ENCODE measurements around the gene RAI14. TPM values are rescaled to one million over a fixed set of nuclear protein-coding genes. Genes with fewer than 3 reads are reported as not detected.
"Not testable (repeated sequence)": the region's sequence is repeated elsewhere in the genome, so short reads cannot be mapped to it uniquely, and the experiment has no call there.

The RAI14 gene
- total and polyA plus RNA-seq, 11 donors = 1.7 to 34.3 (median 10.7) TPM

- DNase-seq (no peak), ATAC-seq (no peak)
- TF ChIP-seq POLR2A (IDR thresholded peaks at IDR 0.05) = no peak
- no peak for TF ChIP-seq CTCF (IDR thresholded peaks at IDR 0.05)
- WGBS, 4 donors = 86 to 90% (median 89%) methylated on average over 8 of the region's 8 CpGs
- H3K9me3 ChIP-seq = no peaks in the 10 kb centered on the region
- H3K4me3 ChIP-seq = no peak overlapping the region
- H3K36me3 ChIP-seq = no peaks in the 10 kb centered on the region
- peaks cover 0 to 8% (median 0%) of the 10 kb centered on the region in 12 donors for H3K4me1 ChIP-seq
- no peaks in the 10 kb centered on the region for H3K27me3 ChIP-seq
- H3K27ac ChIP-seq = no peak overlapping the region
- intact Hi-C loops (cut with DNase I) = no loop called here
These were observed 94.1 kb downstream of the RAI14 start for GRCh38 chr5:34750206-34750605.

GRCh38 chr5:34751807-34752736 is 95.9 kb downstream of the RAI14 start:
- ATAC-seq (peak in 2 of 4 donors; percentile 34 to 91), DNase-seq (peak in 2 of 5 donors; percentile 50 to 65)

GRCh38 chr5:34753236-34753635 is 97.1 kb downstream of the RAI14 start:
- H3K9me3 ChIP-seq; H3K4me3 ChIP-seq; H3K4me1 ChIP-seq; ATAC-seq; H3K36me3 ChIP-seq; intact Hi-C loops (cut with DNase I); DNase-seq; H3K27me3 ChIP-seq; H3K27ac ChIP-seq: not testable (repeated sequence)
- WGBS, 4 donors = 83 to 100% (median 97%) methylated on average over 2 of the region's 2 CpGs

More at GRCh38 chr5:34751807-34752736, 95.9 kb downstream of the RAI14 start:
- WGBS, 4 donors = 74 to 85% (median 82%) methylated on average over 15 of the region's 15 CpGs
- Histone ChIP-seq H3K4me1 (peaks cover 0 to 8% (median 0%) of the 10 kb centered on the region in 12 donors), H3K9me3 (no peaks in the 10 kb centered on the region), H3K27ac (no peak overlapping the region), H3K4me3 (no peak overlapping the region), H3K27me3 (no peaks in the 10 kb centered on the region), H3K36me3 (no peaks in the 10 kb centered on the region)
- TF ChIP-seq CTCF (IDR thresholded peaks at IDR 0.05) = no peak
- TF ChIP-seq POLR2A (IDR thresholded peaks at IDR 0.05) = no peak
- intact Hi-C loops (cut with DNase I) = no loop called here

GRCh38 chr5:34755926-34756325 is 99.8 kb downstream of the RAI14 start:
- Histone ChIP-seq H3K4me1 (peaks cover 0 to 8% (median 0%) of the 10 kb centered on the region in 12 donors), H3K4me3 (no peak overlapping the region), H3K27ac (no peak overlapping the region), H3K36me3 (peaks cover 0 to 12% (median 6%) of the 10 kb centered on the region in 9 donors), H3K27me3 (no peaks in the 10 kb centered on the region), H3K9me3 (no peaks in the 10 kb centered on the region)
- TF ChIP-seq CTCF (IDR thresholded peaks at IDR 0.05) = no peak
- no peak for TF ChIP-seq POLR2A (IDR thresholded peaks at IDR 0.05)
- DNase-seq = no peak
- ATAC-seq = no peak
- intact Hi-C loops (cut with DNase I) = no loop called here
- WGBS, 4 donors = 89 to 92% (median 90%) methylated on average over 4 of the region's 4 CpGs

Measured in heart left ventricle (tissue), 16 donors.